GM19025 (cell line): ENCODE results near the gene IFNA4.
"Not testable (repeated sequence)": the region's sequence is repeated elsewhere in the genome, so short reads cannot be mapped to it uniquely, and the experiment has no call there.

ENCODE experiments used
- ATAC-seq: cut with Tn5 transposase; IDR thresholded peaks from one replicate; pipeline ENCODE4 v1.9.1; 2021; ENCODE audit warnings: mild to moderate bottlenecking, low read depth, moderate library complexity; ENCODE audit not compliant: unreplicated experiment

The IFNA4 gene

DNA sequence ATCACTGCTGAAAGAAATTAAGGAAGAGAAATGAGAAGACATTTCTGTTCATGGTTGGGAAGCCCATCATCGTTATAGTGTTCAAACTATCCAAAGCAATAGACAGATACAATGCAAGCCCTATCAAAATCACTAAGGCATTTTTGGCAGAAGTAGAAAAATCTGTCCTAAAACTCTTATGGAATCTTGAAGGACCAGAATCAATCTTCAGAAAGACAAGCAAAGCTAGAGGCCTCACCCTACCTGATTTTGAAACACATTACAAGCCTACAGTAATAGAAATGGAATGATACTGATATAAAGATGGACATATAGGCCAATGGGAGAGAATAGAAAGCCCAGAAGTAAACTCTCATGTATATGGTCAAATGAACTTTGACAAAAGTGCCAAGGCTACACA is 16.0 kb downstream of the IFNA4 start:
- ATAC-seq, result no peak

DNA sequence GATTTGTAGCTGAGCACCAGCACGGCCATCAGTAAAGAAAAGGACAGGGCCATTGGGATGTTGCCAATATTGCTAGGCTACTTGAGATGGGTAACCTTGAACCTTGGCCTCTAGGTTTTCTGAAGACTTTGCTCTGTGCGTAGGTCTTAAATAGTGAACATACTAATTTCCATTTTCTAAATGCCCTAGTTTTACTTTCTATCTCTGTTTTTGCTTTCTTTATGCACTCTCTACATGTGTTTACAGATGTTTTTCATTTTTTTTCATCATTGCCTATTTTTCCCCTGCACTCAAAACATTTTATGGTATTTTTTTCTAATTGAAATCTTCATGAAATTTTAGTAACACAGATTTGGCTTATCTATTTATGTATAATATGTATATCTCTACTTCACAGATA is 20.8 kb downstream of the IFNA4 start, which contains the start of gene IFNA21:
TSS of gene IFNA21 (minus strand) at position 101 of the 400 bp plus-strand sequence. CDS start at position 53, 48 bp downstream.
- not testable (repeated sequence) for ATAC-seq

DNA sequence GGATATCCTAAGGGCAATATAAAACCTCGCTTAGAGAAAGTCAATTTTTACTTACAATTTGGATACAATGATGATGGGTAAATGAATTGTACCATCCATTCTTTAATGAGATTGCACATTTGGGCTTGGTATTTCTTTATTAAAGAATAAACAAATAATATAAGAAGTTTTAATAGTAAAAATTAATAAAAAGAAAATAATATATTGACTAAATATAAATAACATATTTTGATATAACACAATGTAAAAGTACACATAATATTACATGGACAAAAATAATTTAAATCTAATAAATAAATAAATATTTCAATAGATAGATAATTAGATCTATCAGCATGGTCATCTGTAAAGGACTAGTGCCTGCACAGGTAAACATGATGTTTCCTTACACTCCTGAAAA is 21.9 kb downstream of the IFNA4 start:
- no peak for ATAC-seq

DNA sequence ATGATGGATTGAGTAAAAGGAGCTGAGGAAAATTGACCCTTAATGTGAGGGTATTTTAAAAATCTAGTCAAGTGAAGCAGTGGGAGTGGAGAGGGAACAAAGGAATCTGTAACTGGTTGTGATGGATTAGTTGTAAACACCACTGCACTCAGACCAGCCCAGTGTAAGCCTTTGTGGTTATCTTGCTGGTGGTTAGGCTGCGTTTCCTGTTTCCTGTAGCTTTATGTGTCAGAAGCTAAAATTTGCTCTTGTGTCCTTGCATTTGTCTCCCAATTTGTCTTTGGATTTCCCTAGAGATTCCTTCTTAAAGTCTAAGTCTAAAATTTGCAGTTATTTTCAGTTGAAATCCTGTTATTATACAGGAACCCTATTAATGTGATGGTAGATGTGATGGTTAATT is 27.2 kb downstream of the IFNA4 start:
- peak; percentile 92 for ATAC-seq

DNA sequence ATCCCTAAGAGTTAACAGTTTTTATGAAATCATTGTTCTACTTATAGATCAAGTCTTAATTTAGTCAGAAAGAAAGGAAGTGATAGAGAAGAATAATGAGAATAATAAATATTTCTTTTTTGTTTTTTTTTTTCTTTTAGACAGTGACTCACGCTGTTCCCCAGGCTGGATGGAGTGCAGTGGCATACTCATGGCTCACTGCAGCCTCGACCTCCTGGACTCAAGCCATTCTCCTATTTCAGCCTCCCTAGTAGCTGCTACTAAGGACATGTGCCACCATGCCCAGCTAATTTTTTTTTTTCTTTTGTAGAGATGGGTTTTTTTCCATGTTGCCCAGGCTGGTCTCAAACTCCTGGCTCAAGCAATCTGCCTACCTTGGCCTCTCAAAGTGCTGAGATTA is 31.9 kb downstream of the IFNA4 start:
- ATAC-seq, result no peak

DNA sequence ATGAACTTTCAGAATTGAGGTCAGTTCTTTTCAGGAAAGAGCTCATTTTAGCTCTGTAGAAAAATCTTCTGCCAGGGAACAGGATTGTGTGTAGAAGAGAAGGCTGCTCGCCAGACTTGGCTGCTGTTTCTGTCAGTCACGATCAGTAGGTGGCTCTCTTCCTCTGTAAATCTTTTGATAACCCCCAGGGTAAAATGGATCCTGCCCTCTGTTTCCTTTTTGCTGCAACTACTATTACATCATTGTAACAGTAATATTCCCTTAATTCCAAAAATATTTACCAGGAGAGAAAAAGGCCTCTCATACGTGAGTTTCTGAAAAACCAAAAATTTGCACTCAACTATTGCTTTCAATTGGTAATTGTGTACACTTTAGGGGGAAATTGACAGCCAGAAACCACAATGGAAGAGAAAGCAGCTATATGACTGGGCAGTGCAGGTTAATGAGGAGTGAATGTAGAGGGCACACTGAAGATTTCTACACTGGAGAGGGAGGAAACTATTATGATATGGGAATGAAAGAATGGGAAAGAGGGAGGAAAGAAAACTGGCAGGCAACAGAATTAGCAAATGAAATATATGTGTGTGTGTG is 33.3 kb downstream of the IFNA4 start:
- peak; percentile 79 for ATAC-seq

DNA sequence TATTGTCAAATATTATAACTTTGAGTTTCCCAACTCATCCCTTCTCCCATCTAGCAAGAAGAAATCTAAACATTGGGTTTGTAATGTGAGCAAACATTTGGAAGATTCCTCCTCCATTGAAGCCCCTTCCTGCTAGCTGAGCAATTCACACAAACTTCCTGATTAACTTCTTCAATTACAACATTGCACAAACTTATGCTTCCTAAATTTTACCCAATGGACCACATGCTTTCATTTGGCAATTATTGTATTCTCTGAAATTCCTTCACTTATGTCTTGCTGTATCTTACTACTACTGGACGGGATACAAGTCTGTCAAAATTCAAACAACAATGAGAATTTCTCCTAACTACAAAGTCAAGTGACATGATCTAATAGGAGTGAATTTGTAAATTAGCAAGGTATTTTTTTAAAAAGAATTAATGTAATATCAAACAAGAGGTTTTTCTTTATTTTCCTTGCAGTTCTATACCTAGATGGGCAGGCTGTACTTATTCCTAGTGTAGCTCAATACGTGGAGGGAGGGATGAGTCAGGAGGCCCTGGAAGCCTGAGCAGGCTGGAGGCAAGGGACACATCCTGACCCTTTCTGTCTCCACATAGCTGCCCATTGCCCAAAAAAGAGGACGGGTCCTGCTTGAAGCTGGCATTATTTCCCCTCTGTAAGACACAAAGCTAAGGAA is 33.9 kb downstream of the IFNA4 start:
- ATAC-seq, result peak; percentile 28

DNA sequence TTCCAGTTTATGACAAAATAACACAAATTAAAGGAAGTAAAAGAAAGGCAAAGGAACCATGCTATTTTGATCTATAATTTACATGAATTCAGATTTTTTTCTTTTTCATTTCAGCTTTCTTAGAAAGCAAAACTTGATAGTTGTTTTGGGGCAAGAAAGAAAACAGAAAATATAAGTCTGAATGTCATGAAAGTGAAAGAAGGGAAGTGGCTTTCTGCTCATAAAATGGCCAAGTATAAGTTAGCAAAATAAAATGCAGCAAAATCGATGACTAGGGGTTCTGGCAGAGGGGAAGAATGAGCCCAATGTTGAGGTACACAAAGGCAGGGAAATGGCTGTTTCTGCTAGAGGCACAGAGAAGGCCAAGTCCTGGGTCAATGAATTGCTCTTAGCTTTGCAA is 42.8 kb downstream of the IFNA4 start:
- ATAC-seq, result no peak

DNA sequence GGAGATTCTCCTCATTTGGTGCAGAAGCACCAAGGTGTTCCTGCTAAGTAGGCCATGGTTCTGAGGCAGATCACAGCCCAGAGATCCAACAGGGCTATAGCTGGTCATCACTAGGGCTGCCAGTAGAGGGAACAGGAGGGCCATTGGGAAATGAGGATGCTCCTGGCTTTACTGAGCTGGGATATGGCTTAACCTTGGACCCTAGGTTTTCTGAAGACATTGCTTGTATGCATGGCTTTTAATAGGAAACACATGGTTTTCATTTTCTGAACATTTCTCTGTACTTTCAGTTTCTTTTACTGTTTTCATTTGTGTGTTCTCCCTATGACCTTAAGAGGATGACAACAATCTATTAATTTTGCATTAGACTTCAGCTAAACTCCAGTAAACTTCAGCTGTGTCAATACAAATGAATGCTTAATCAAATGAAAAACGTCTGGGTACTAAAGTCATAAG is 45.9 kb downstream of the IFNA4 start, which contains the start of gene IFNW1:
TSS of gene IFNW1 (minus strand) at position 406 of the 456 bp plus-strand sequence. CDS start at position 144, 262 bp downstream.
- peak; percentile 65 for ATAC-seq

DNA sequence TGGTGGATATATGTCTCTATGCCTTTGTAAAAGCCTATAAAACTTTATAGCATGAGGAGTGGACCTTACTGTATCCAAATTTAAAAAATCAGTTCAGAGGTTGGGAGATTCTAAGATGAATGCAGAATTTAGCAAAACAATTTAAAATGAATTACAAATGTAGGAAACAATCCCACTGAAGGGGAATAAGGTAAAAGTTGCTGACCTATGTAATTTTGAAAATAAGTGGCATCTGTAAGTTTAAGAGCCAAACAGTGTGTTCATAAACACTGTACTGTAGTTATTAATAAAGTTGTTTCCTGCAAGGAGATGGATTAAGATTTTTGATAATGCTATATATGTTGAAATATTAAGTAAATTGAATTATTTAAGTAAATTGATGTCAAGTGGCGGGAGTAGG is 50.4 kb downstream of the IFNA4 start:
- no peak for ATAC-seq
